Measurements from ENCODE around the gene CCDC15.

DNA sequence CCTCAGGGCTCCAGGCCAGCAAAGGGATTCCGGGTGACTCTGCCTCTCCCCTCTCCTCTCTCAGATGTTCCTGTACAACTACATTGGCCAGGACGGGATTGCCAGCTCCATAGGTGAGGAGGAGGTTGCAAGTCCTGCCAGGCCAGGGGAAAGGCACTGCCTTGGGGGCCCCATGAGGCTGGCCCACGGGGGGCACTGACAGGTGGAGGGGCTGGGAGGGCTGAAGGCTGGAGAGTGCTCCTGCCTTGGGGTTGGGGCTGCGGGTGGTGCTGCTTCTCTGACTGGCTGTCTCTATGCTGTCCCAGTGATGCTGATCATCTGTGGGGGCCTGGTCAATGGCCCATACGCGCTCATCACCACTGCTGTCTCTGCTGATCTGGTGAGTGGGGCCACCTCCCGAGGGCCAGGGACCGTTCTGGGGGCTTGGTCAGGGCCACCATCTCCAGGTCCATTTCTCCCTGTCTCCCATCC lies 130.8 kb downstream of the CCDC15 start:
- TF ChIP-seq, protein P1, sequence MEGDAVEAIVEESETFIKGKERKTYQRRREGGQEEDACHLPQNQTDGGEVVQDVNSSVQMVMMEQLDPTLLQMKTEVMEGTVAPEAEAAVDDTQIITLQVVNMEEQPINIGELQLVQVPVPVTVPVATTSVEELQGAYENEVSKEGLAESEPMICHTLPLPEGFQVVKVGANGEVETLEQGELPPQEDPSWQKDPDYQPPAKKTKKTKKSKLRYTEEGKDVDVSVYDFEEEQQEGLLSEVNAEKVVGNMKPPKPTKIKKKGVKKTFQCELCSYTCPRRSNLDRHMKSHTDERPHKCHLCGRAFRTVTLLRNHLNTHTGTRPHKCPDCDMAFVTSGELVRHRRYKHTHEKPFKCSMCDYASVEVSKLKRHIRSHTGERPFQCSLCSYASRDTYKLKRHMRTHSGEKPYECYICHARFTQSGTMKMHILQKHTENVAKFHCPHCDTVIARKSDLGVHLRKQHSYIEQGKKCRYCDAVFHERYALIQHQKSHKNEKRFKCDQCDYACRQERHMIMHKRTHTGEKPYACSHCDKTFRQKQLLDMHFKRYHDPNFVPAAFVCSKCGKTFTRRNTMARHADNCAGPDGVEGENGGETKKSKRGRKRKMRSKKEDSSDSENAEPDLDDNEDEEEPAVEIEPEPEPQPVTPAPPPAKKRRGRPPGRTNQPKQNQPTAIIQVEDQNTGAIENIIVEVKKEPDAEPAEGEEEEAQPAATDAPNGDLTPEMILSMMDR (IDR thresholded peaks at IDR 0.05) = no peak
- TF ChIP-seq EZH2 (IDR thresholded peaks at IDR 0.05; ENCODE audit: borderline replicate concordance, insufficient read depth, low read depth, low read length, poor library complexity, severe bottlenecking) = no peak

Data from B cell (primary cell).